ENCODE data around the gene STARD9. TPM values are rescaled to one million over a fixed set of nuclear protein-coding genes. Genes with fewer than 3 reads are reported as not detected.

Gene STARD9
- total and polyA plus RNA-seq, 9 of the 15 experiments (the other 6 are each of a cell fraction or from before 2014, with no cell fraction given), result 0.45 to 6.0 (median 3.6) TPM

DNA sequence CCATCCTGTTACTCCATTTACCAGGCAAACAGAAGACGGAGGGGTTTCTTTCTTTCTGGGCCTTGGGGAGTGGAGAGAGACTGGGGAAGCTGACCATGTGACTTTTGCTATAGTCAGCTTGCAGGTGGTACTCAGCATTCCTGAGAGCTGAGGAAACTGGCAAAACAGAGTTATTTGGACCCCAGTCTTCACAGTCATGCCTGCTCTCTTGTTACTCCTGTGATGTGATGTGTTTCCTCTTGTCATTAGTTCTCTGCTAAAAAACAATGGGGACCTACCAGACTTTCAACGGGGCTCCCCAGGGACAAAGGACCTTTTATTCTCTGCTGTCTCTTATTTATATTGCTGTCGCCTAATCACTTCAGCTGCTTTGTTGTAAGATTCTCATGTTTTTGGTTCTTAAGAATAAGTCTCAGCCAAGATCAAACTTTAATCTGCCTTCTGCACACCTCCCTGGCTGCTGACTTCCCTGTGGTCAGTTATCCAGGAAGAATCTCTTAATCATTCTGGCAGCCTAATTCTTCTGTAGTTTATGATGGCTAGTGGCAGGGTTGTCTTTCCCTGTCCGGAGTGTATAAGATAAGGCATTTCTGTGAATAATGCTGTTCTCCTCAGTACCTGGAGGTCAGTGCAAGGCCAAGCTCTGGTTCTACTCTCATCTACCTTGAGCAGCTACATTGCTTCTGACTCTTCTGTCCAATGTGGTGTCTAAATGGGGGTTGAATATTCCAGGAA, 8.8 kb downstream of the STARD9 start (continued):
- TF ChIP-seq, protein P1, sequence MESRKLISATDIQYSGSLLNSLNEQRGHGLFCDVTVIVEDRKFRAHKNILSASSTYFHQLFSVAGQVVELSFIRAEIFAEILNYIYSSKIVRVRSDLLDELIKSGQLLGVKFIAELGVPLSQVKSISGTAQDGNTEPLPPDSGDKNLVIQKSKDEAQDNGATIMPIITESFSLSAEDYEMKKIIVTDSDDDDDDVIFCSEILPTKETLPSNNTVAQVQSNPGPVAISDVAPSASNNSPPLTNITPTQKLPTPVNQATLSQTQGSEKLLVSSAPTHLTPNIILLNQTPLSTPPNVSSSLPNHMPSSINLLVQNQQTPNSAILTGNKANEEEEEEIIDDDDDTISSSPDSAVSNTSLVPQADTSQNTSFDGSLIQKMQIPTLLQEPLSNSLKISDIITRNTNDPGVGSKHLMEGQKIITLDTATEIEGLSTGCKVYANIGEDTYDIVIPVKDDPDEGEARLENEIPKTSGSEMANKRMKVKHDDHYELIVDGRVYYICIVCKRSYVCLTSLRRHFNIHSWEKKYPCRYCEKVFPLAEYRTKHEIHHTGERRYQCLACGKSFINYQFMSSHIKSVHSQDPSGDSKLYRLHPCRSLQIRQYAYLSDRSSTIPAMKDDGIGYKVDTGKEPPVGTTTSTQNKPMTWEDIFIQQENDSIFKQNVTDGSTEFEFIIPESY (CRISPR knock-in tag; IDR thresholded peaks at IDR 0.05), result no peak
- peak; percentile 53 for TF ChIP-seq ATF7 (IDR thresholded peaks at IDR 0.05)
- TF ChIP-seq, protein P2, sequence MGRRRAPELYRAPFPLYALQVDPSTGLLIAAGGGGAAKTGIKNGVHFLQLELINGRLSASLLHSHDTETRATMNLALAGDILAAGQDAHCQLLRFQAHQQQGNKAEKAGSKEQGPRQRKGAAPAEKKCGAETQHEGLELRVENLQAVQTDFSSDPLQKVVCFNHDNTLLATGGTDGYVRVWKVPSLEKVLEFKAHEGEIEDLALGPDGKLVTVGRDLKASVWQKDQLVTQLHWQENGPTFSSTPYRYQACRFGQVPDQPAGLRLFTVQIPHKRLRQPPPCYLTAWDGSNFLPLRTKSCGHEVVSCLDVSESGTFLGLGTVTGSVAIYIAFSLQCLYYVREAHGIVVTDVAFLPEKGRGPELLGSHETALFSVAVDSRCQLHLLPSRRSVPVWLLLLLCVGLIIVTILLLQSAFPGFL (CRISPR knock-in tag; IDR thresholded peaks at IDR 0.05), result no peak
- TF ChIP-seq, protein P3, sequence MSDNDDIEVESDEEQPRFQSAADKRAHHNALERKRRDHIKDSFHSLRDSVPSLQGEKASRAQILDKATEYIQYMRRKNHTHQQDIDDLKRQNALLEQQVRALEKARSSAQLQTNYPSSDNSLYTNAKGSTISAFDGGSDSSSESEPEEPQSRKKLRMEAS (CRISPR knock-in tag; IDR thresholded peaks at IDR 0.05), result no peak
- TF ChIP-seq RAD51 (IDR thresholded peaks at IDR 0.05; ENCODE audit: borderline replicate concordance, low read depth), result 0 out of 2 replicates have a peak, but pooled peaks have one; percentile 15
- TF ChIP-seq FOSL1 (tag; conservative IDR thresholded peaks at IDR 0.05), result peak; percentile 78
- TF ChIP-seq, protein P4, sequence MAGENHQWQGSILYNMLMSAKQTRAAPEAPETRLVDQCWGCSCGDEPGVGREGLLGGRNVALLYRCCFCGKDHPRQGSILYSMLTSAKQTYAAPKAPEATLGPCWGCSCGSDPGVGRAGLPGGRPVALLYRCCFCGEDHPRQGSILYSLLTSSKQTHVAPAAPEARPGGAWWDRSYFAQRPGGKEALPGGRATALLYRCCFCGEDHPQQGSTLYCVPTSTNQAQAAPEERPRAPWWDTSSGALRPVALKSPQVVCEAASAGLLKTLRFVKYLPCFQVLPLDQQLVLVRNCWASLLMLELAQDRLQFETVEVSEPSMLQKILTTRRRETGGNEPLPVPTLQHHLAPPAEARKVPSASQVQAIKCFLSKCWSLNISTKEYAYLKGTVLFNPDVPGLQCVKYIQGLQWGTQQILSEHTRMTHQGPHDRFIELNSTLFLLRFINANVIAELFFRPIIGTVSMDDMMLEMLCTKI (IDR thresholded peaks at IDR 0.05; ENCODE audit: partially characterized antibody), result no peak
- peak; percentile 90 for TF ChIP-seq PML (IDR thresholded peaks at IDR 0.05; ENCODE audit: low read length)
- TF ChIP-seq ZFX (CRISPR knock-in tag; IDR thresholded peaks at IDR 0.05), result no peak
- no peak for TF ChIP-seq ATF1 (CRISPR knock-in tag; IDR thresholded peaks at IDR 0.05)
- 0 out of 2 replicates have a peak, but pooled peaks have one; percentile 3 for TF ChIP-seq ATF1 (tag; IDR thresholded peaks at IDR 0.05)
- TF ChIP-seq, protein P5, sequence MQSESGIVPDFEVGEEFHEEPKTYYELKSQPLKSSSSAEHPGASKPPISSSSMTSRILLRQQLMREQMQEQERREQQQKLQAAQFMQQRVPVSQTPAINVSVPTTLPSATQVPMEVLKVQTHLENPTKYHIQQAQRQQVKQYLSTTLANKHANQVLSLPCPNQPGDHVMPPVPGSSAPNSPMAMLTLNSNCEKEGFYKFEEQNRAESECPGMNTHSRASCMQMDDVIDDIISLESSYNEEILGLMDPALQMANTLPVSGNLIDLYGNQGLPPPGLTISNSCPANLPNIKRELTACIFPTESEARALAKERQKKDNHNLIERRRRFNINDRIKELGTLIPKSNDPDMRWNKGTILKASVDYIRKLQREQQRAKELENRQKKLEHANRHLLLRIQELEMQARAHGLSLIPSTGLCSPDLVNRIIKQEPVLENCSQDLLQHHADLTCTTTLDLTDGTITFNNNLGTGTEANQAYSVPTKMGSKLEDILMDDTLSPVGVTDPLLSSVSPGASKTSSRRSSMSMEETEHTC (IDR thresholded peaks at IDR 0.05), result peak; percentile 78
- no peak for TF ChIP-seq SMAD1 (IDR thresholded peaks at IDR 0.05; ENCODE audit: low read depth, low read length, partially characterized antibody)
- peak; percentile 95 for TF ChIP-seq ZEB2 (IDR thresholded peaks at IDR 0.05)
- TF ChIP-seq MIER1 (IDR thresholded peaks at IDR 0.05; ENCODE audit: low read depth), result no peak
- TF ChIP-seq HNRNPUL1 (IDR thresholded peaks at IDR 0.05; ENCODE audit: low read length), result no peak
- no peak for TF ChIP-seq MAFG (tag; conservative IDR thresholded peaks at IDR 0.05)
- TF ChIP-seq ZNF232 (CRISPR knock-in tag; IDR thresholded peaks at IDR 0.05), result no peak
- TF ChIP-seq U2AF2 (optimal IDR thresholded peaks at IDR 0.05; ENCODE audit: low read depth, low read length), result no peak
- no peak for TF ChIP-seq RFX1 (IDR thresholded peaks at IDR 0.05)
- TF ChIP-seq EP300 (IDR thresholded peaks at IDR 0.05; ENCODE audit: low read length), result peak; percentile 92
- no peak for TF ChIP-seq SREBF2 (CRISPR knock-in tag; IDR thresholded peaks at IDR 0.05)
